Esophagus muscularis mucosa (tissue), 4 donors: ENCODE measurements around the gene CHN1. TPM values are rescaled to one million over a fixed set of nuclear protein-coding genes. Genes with fewer than 3 reads are reported as not detected.

Experiments used
- DNase-seq: peaks from one replicate; pipeline ENCODE4 v3.0.0-alpha.2; 2017; ENCODE audit errors: extremely low spot score
- H3K27ac ChIP-seq, 4 donors: fragments of 200-600 bp; sonication (generic); replicated peaks in 1 of 4; 1 replicate in 3 of 4; 2 replicates in 1 of 4; pipeline ENCODE4 v1.5.1; 2016 to 2019; ENCODE audit warnings: mild to moderate bottlenecking in 1 of 4
- H3K27me3 ChIP-seq, 4 donors: fragments of 200-600 bp; sonication (generic); one replicate each; pipeline versions ENCODE4 v1.5.1 to v1.6.0; 2016 to 2019
- H3K36me3 ChIP-seq, 4 donors: fragments of 200-600 bp; sonication (generic); one replicate each; pipeline ENCODE4 v1.5.1; 2016 to 2019
- H3K4me1 ChIP-seq, 4 donors: fragments of 200-600 bp; sonication (generic); one replicate each; pipeline ENCODE4 v1.5.1; 2016 to 2019
- H3K4me3 ChIP-seq, 4 donors: fragments of 200-600 bp; sonication (generic); 1 replicate in 2 of 4; 2 replicates in 2 of 4; pipeline ENCODE4 v1.5.1; 2016 to 2019; ENCODE audit warnings: mild to moderate bottlenecking in 4 of 4, moderate library complexity in 1 of 4
- H3K9me3 ChIP-seq, 4 donors: fragments of 200-600 bp; sonication (generic); 1 replicate in 3 of 4; 2 replicates in 1 of 4; pipeline ENCODE4 v1.5.1; 2016 to 2019
- EP300 ChIP-seq: sonication (generic); formaldehyde crosslinking; IDR thresholded peaks from one replicate; pipeline ENCODE4 v1.6.1; 2017; ENCODE audit warnings: antibody characterized with exemption
- POLR2A ChIP-seq: fragments of 450-650 bp; IDR thresholded peaks from one replicate; pipeline ENCODE4 v1.6.1; 2017; ENCODE audit warnings: antibody characterized with exemption, moderate library complexity, mild to moderate bottlenecking, low read depth
- POLR2AphosphoS5 ChIP-seq, 2 donors: sonication (generic); formaldehyde crosslinking; IDR thresholded peaks; one replicate each; pipeline ENCODE4 v1.6.1; 2017; ENCODE audit warnings: antibody characterized with exemption in 2 of 2
- WGBS: methylation state at CpG from one replicate; pipeline ENCODE4 v1.1.5; 2018; 5-methylcytosine and 5-hydroxymethylcytosine counted together
- intact Hi-C: fragments of 100-400 bp; cut with DNase I; formaldehyde crosslinking; loops from one replicate; pipeline ENCODE4 v1.15.1; 2023
- total RNA-seq, 4 donors: library from RNA; depleted of rRNA; stranded (reverse); fragments of >200 nt; gene quantifications; one replicate each; pipeline versions ENCODE4 v1.1.0 to v1.2.1, GENCODE V29; 2016
- TF ChIP-seq, protein P1 (sequence below), 3 experiments: fragments of 200-600 bp in 2 of 3; fragments of 450-650 bp in 1 of 3; sonication (generic) in 2 of 3; IDR thresholded peaks; one replicate each; pipeline ENCODE4 v1.5.1; 2017 to 2019; ENCODE audit warnings: antibody characterized with exemption in 3 of 3, mild to moderate bottlenecking in 2 of 3, moderate library complexity in 1 of 3

Gene CHN1
- total RNA-seq, 4 donors from 2014 or later = 23.2 to 32.3 (median 29.8) TPM

DNA sequence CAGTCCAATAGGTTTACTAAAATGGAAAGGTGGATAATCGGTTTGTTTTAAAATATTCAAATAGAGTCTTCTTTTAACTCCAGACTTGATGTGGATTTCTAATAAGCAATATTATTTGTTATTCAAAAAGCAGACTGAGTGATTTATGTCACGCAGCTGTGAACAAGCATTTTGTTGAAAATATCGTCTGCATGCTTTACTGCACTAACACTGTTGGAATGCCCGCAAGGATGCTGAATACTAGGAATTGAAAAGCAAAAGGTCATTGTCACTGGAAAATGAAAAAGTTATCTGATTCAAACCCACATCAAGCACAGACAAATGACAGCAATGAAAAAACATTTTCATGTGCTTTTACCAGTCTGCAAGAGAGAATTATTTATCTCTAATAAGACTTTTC is 31.1 kb downstream of the CHN1 start:
- no peak overlapping the region for H3K4me3 ChIP-seq
- no peak for DNase-seq
- H3K4me1 ChIP-seq = peaks cover 12 to 19% (median 16%) of the 10 kb centered on the region in 4 donors
- no peaks in the 10 kb centered on the region for H3K9me3 ChIP-seq
- no peaks in the 10 kb centered on the region for H3K36me3 ChIP-seq
- TF ChIP-seq POLR2AphosphoS5 (IDR thresholded peaks at IDR 0.05) (no peak), EP300 (no peak), POLR2A (no peak)
- TF ChIP-seq, protein P1, sequence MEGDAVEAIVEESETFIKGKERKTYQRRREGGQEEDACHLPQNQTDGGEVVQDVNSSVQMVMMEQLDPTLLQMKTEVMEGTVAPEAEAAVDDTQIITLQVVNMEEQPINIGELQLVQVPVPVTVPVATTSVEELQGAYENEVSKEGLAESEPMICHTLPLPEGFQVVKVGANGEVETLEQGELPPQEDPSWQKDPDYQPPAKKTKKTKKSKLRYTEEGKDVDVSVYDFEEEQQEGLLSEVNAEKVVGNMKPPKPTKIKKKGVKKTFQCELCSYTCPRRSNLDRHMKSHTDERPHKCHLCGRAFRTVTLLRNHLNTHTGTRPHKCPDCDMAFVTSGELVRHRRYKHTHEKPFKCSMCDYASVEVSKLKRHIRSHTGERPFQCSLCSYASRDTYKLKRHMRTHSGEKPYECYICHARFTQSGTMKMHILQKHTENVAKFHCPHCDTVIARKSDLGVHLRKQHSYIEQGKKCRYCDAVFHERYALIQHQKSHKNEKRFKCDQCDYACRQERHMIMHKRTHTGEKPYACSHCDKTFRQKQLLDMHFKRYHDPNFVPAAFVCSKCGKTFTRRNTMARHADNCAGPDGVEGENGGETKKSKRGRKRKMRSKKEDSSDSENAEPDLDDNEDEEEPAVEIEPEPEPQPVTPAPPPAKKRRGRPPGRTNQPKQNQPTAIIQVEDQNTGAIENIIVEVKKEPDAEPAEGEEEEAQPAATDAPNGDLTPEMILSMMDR (IDR thresholded peaks at IDR 0.05) = no peak
- 93% methylated on average over 4 of the region's 4 CpGs for WGBS
- intact Hi-C loops = no loop called here
- H3K27me3 ChIP-seq = no peaks in the 10 kb centered on the region
- no peak overlapping the region for H3K27ac ChIP-seq

DNA sequence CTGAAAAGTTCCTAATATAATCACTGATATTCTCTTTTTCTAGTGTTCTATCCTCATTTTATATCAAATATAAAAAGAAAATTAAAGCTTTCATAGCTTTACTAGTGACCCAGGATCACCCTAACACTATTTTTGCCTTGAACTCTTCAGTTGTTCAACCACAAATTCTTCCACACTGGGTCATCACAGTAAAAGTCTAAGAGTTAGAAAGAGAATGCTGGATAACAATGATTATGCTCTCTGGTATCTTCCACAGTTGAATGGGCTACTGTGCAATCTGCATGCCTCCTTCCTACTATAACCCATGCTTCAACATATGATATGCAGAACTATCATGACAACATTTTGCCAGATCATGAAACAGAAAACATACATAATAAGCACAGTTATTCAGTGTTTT is 32.3 kb downstream of the CHN1 start:
- Histone ChIP-seq H3K27ac (no peak overlapping the region), H3K36me3 (no peaks in the 10 kb centered on the region), H3K27me3 (no peaks in the 10 kb centered on the region), H3K4me1 (peaks cover 13 to 31% (median 23%) of the 10 kb centered on the region in 4 donors), H3K4me3 (no peak overlapping the region), H3K9me3 (no peaks in the 10 kb centered on the region)
- DNase-seq = no peak
- intact Hi-C loops = no loop called here
- TF ChIP-seq POLR2AphosphoS5 (IDR thresholded peaks at IDR 0.05) = no peak
- TF ChIP-seq EP300 = no peak
- no peak for TF ChIP-seq POLR2A
- TF ChIP-seq, protein P1 (IDR thresholded peaks at IDR 0.05) = no peak

DNA sequence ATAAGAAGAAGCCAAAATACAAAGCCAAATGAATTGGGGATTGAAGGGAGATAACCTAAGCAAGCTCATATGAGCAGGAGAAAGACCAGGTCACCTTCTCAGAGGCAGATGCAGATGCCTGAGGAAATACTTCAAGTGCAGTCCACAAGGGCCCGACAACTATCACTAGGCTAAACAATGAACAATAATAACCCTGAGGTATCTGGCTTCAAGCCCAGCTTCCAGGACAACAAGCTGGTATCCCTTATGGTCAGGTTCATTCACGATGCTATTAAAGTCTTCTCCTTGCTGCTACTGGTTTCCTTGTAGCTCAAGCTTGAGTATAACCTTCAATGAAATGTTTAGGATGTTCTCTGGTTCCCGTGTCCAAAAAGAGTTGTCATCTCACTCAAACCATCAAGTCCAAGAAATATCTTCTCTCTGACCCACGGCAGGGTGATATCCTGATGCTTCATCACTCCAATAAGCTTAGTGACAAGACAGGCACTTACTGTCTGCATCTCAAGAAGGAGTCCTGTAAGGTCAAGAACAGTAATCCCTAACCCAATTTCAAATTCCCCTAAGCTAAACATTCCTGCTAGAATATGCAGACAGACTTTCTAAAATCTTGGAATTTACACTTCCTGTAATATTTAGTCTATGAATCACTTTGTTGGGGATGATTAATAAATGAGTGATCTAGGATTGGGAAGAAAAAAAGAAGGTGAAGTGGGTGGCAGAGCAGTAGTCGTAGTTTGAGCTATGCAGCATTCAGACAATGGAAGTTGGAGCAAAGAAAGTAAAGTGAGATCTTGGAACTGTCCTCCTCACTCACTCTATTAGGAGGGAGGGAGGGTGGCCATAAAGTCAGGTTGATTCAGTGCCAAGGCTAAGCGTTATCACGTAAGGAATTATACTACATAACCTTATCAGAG is 33.1 kb downstream of the CHN1 start:
- no peaks in the 10 kb centered on the region for H3K27me3 ChIP-seq
- H3K9me3 ChIP-seq = no peaks in the 10 kb centered on the region
- no peak overlapping the region for H3K27ac ChIP-seq
- H3K4me1 ChIP-seq = peaks cover 19 to 39% (median 31%) of the 10 kb centered on the region in 4 donors
- TF ChIP-seq EP300 = no peak
- no peak for TF ChIP-seq POLR2A
- TF ChIP-seq, protein P1 (IDR thresholded peaks at IDR 0.05) = no peak
- no peak for TF ChIP-seq POLR2AphosphoS5 (IDR thresholded peaks at IDR 0.05)
- intact Hi-C loops = no loop called here
- H3K36me3 ChIP-seq = no peaks in the 10 kb centered on the region
- 58% methylated on average over 7 of the region's 7 CpGs for WGBS
- H3K4me3 ChIP-seq = no peak overlapping the region
- DNase-seq = no peak

DNA sequence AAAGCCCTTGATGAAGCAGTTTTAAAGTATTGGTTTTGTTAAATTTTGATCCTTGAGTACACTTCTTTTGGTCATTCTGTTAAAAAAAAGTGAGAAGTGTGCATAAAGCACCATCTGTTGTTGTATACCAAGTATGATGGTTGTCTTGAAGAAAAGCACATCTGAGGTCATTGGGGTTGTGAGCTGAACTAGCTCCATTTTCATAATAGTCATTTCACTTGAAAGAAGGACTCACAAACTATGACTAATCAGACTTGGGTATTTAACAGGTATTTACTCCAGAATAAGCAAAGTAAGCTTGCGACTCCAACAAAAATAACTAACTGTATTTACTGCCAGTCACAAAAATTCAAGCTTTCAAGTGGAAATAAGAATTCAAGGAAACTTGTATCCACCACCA is 35.1 kb downstream of the CHN1 start:
- 88% methylated on average over 1 of the region's 1 CpG for WGBS
- no peak for DNase-seq
- Histone ChIP-seq H3K4me1 (peaks cover 22 to 56% (median 49%) of the 10 kb centered on the region in 4 donors), H3K27ac (no peak overlapping the region), H3K27me3 (no peaks in the 10 kb centered on the region), H3K4me3 (no peak overlapping the region), H3K9me3 (no peaks in the 10 kb centered on the region), H3K36me3 (no peaks in the 10 kb centered on the region)
- TF ChIP-seq, protein P1 (IDR thresholded peaks at IDR 0.05) = no peak
- no peak for TF ChIP-seq POLR2A
- TF ChIP-seq EP300 = no peak
- TF ChIP-seq POLR2AphosphoS5 (IDR thresholded peaks at IDR 0.05) = no peak
- intact Hi-C loops = no loop called here
